Heart left ventricle (tissue), 13 donors: ENCODE measurements around the gene NLRP6.

Experiments
- CTCF ChIP-seq, 12 donors: fragments of 200-600 bp; sonication (generic) in 4 of 12; IDR thresholded peaks; one replicate each; pipeline versions ENCODE4 v1.5.0 to v1.8.0; 2018 to 2022; ENCODE audit warnings: antibody characterized with exemption in 12 of 12, mild to moderate bottlenecking in 5 of 12
- POLR2A ChIP-seq, 2 donors: fragments of 450-650 bp; IDR thresholded peaks; one replicate each; pipeline ENCODE4 v1.6.1; 2017; ENCODE audit warnings: antibody characterized with exemption in 2 of 2, mild to moderate bottlenecking in 2 of 2, moderate library complexity in 2 of 2
- donor health status: ischemic (EF 13 %, LVEDD 7.1; RV severe dilation, severe dysfunction).
- donor health status: DM: no; HTN: yes; CAD: no.
- donor health status: DM: no; HTN: no; CAD: no.
- donor health status: ischemic (EF 25% LVEDD 6.9; RV normal size, moderate dysfunction).
- donor health status: ischemic (EF 25% LVEDD 5.7; RV mildly dilated, moderate dysfunction).
- donor health status: ischemic (EF 35%, LVEDD 5.7; RV mildly dilated, moderate dysfunction).
- donor health status: nonischemic (EF 11% LVEDD 7.7; RV severe dilation, severe dysfunction).
- donor health status: DM: yes; HTN: yes; CAD: no.
- donor health status: PGD.
- donor health status: ischemic (EF 29% LVEDD 5.4; RV normal size, mild dysfunction).
- donor health status: nonischemic (EF 23%, LVEDD 6.1; RV moderate dilation, normal function).

GRCh38 chr11:279966-280705, 1.9 kb downstream of the NLRP6 start:
- TF ChIP-seq CTCF (IDR thresholded peaks at IDR 0.05) (no peak), POLR2A (IDR thresholded peaks at IDR 0.05) (no peak)
